Measurements from ENCODE around the gene BTNL9. TPM values are rescaled to one million over a fixed set of nuclear protein-coding genes. Genes with fewer than 3 reads are reported as not detected.

Gene BTNL9
- total RNA-seq, 1 experiment from 2014 or later = 0.96 TPM

DNA sequence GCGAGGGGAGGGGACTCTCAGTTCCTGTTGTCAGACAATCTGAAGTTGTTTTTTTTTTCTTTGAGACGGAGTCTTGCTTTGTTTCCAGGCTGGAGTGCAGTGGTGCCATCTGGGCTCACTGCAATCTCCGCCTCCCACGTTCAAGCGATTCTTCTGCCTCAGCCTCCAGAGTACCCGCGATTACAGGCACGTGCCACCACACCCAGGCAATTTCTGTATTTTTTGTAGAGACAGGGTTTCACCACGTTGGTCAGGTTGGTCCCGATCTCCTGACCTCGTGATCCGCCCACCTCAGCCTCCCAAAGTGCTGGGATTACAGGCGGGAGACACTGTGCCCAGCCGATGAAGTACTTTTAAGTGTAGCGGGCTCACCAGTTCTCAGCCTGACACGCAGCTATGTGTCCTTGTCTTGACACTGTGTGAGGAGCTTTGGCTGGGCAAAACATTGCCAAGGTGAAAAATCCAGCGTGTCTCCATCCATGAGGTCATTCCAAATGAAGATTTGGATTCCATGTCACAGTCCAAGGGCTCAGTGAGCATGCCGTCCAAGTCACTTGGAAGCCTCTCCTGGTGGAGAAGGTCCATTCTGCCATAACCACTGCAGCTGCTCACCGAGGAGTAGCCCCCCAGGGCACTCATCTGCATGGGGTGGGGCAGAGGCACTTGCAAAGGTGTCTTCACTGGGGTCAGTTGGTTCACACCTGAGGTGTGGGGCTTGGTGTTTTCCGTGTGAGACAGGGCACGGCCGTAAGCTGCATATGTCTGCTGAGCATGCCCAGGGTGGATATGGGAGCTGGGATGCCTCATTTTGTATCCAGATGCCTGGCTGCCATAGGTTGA is 58.9 kb downstream of the BTNL9 start:
- no peak overlapping the region for H2BK120ac ChIP-seq (ENCODE audit: low read depth, low read length, poor library complexity, severe bottlenecking)
- Mint-ChIP-seq H3K27ac (no peak overlapping the region), H3K36me3 (ENCODE audit: insufficient read depth in 1 of 3, low read depth in 3 of 3) (0 out of 7 replicates have a peak, but pooled peaks cover 0 to 1% (median 0%) of the 10 kb centered on the region in 3 experiments), H3K4me1 (peaks cover 3 to 6% of the 10 kb centered on the region in 2 experiments), H3K27me3 (ENCODE audit: low read depth) (peaks cover 28% of the 10 kb centered on the region), H3K4me3 (peak overlapping the region; percentile 50 to 83), H3K9me3 (peaks cover 0 to 4% of the 10 kb centered on the region in 2 experiments; a peak in 4 of 5 replicates)
- WGBS (ENCODE audit: extremely low coverage, insufficient read length, low lambda C conversion rate) = no CpG with 5 or more reads among the region's 22 CpGs
- H3K79me2 ChIP-seq (ENCODE audit: insufficient read depth, low read length) = no peaks in the 10 kb centered on the region
- TF ChIP-seq, protein P1, sequence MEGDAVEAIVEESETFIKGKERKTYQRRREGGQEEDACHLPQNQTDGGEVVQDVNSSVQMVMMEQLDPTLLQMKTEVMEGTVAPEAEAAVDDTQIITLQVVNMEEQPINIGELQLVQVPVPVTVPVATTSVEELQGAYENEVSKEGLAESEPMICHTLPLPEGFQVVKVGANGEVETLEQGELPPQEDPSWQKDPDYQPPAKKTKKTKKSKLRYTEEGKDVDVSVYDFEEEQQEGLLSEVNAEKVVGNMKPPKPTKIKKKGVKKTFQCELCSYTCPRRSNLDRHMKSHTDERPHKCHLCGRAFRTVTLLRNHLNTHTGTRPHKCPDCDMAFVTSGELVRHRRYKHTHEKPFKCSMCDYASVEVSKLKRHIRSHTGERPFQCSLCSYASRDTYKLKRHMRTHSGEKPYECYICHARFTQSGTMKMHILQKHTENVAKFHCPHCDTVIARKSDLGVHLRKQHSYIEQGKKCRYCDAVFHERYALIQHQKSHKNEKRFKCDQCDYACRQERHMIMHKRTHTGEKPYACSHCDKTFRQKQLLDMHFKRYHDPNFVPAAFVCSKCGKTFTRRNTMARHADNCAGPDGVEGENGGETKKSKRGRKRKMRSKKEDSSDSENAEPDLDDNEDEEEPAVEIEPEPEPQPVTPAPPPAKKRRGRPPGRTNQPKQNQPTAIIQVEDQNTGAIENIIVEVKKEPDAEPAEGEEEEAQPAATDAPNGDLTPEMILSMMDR (conservative IDR thresholded peaks at IDR 0.05) = no peak
- no peak overlapping the region for H4K91ac ChIP-seq (ENCODE audit: insufficient read length, low read depth, low read length)
- no peak overlapping the region for H3K18ac ChIP-seq (ENCODE audit: insufficient read length, low read depth, low read length)
- H3K27ac ChIP-seq (ENCODE audit: insufficient read length, low read depth, low read length) = no peak overlapping the region
- H2BK20ac ChIP-seq (ENCODE audit: low read depth, low read length, poor library complexity, severe bottlenecking) = no peak overlapping the region
- no peak overlapping the region for H3K4ac ChIP-seq (ENCODE audit: low read depth, low read length)
- peaks cover 4% of the 10 kb centered on the region for H3K23me2 ChIP-seq (ENCODE audit: insufficient read length, low read depth, low read length, poor library complexity, severe bottlenecking)
- no peak overlapping the region for H3K23ac ChIP-seq (ENCODE audit: insufficient read length, low read depth, low read length)
- H2BK15ac ChIP-seq (ENCODE audit: low read depth, low read length) = no peak overlapping the region
- no peak overlapping the region for H2BK12ac ChIP-seq (ENCODE audit: insufficient read length, low read depth, low read length)
- DNase-seq = peak; percentile 52
- H3K79me1 ChIP-seq (ENCODE audit: insufficient read depth, low read depth, low read length, poor library complexity, severe bottlenecking) = no peaks in the 10 kb centered on the region
- H2AFZ ChIP-seq (ENCODE audit: low read length) = no peak overlapping the region
- no peaks in the 10 kb centered on the region for H3K9me3 ChIP-seq (ENCODE audit: control insufficient read depth, low read depth, low read length)
- H3T11ph ChIP-seq (ENCODE audit: low read length) = no peak overlapping the region
- no peak overlapping the region for H3K14ac ChIP-seq (ENCODE audit: insufficient read depth, low read length)
- no peak overlapping the region for H4K5ac ChIP-seq (ENCODE audit: insufficient read length, low read depth, low read length)
- H4K20me1 ChIP-seq (ENCODE audit: control insufficient read depth, insufficient read depth, insufficient read length) = no peaks in the 10 kb centered on the region
- H3K4me2 ChIP-seq (ENCODE audit: insufficient read depth, insufficient read length, low read length) = no peak overlapping the region
- no peak overlapping the region for H2AK5ac ChIP-seq (ENCODE audit: insufficient read length, low read length)
- no peak overlapping the region for H4K8ac ChIP-seq (replicated peaks; ENCODE audit: insufficient read length, low read depth, low read length)
- H3K56ac ChIP-seq (ENCODE audit: insufficient read length, low read depth, low read length) = no peak overlapping the region
- H3K27me3 ChIP-seq (ENCODE audit: insufficient read depth, low read length) = peaks cover 18% of the 10 kb centered on the region
- H3K4me1 ChIP-seq (ENCODE audit: insufficient read depth, low read length) = no peaks in the 10 kb centered on the region; the same call in 1 of the 2 replicates
- H3K9ac ChIP-seq (ENCODE audit: extremely low read depth, insufficient read length, low read length) = no peak overlapping the region
- no peak overlapping the region for H2BK5ac ChIP-seq (ENCODE audit: insufficient read length, low read length)
